ENCODE results near the gene WDTC1. TPM values are rescaled to one million over a fixed set of nuclear protein-coding genes. Genes with fewer than 3 reads are reported as not detected.

The WDTC1 gene
- total RNA-seq, 4 donors from 2014 or later, result 39.9 to 79.8 (median 62.0) TPM

- H3K36me3 ChIP-seq, result peaks cover 9 to 43% (median 29%) of the 10 kb centered on the region in 4 donors
- TF ChIP-seq EP300 (IDR thresholded peaks at IDR 0.05) (no peak), POLR2A (IDR thresholded peaks at IDR 0.05; ENCODE audit: low read depth) (no peak), POLR2AphosphoS5 (IDR thresholded peaks at IDR 0.05) (no peak), CTCF (IDR thresholded peaks at IDR 0.05) (no peak)
- WGBS, result 62% methylated on average over 5 of the region's 5 CpGs
- no peaks in the 10 kb centered on the region for H3K9me3 ChIP-seq
- intact Hi-C loops (cut with DNase I), result loop anchor here (10.0 kb wide), 1 partner anchor 46 kb away; the partner anchor contains the start of gene CD164L2
- no peak overlapping the region for H3K4me3 ChIP-seq
- no peaks in the 10 kb centered on the region for H3K27me3 ChIP-seq
- H3K4me1 ChIP-seq, result peaks cover 0 to 13% (median 2%) of the 10 kb centered on the region in 4 donors
- no peak for DNase-seq (ENCODE audit: extremely low spot score)
- no peak overlapping the region for H3K27ac ChIP-seq (replicated peaks in 1 of 4)
These were observed 104.8 kb downstream of the WDTC1 start for GRCh38 chr1:27339213-27339612.

GRCh38 chr1:27341525-27342252, 107.3 kb downstream of the WDTC1 start, which contains the start of gene SYTL1:
SYTL1 (plus strand) TSS chr1:27342022; CDS start chr1:27345335, 3,313 bp downstream.
- TF ChIP-seq EP300 (IDR thresholded peaks at IDR 0.05), result no peak
- no peak for TF ChIP-seq POLR2AphosphoS5 (IDR thresholded peaks at IDR 0.05)
- TF ChIP-seq POLR2A (IDR thresholded peaks at IDR 0.05; ENCODE audit: low read depth), result no peak
- no peak for TF ChIP-seq CTCF (IDR thresholded peaks at IDR 0.05)
- intact Hi-C loops (cut with DNase I), result no loop called here
- whole genome bisulfite sequencing, result 45% methylated on average over 5 of the region's 22 CpGs
- peaks cover 0 to 13% (median 2%) of the 10 kb centered on the region in 4 donors for H3K4me1 ChIP-seq
- H3K27me3 ChIP-seq, result peaks cover 0 to under 1% (median 0%) of the 10 kb centered on the region in 4 donors
- H3K9me3 ChIP-seq, result no peaks in the 10 kb centered on the region
- DNase-seq (ENCODE audit: extremely low spot score), result no peak
- H3K36me3 ChIP-seq, result peaks cover 0 to 18% (median 4%) of the 10 kb centered on the region in 4 donors
- peak within 1 kb of the TSS in 2 of 4 donors; percentile 9 to 48 for H3K4me3 ChIP-seq
- H3K27ac ChIP-seq (replicated peaks in 1 of 4), result no peak within 1 kb of the TSS

GRCh38 chr1:27342391-27342777, 108.0 kb downstream of the WDTC1 start:
- no peak for DNase-seq (ENCODE audit: extremely low spot score)
- peaks cover 0 to 13% (median 2%) of the 10 kb centered on the region in 4 donors for H3K4me1 ChIP-seq
- TF ChIP-seq POLR2A (IDR thresholded peaks at IDR 0.05; ENCODE audit: low read depth) (no peak), POLR2AphosphoS5 (IDR thresholded peaks at IDR 0.05) (no peak), CTCF (IDR thresholded peaks at IDR 0.05) (no peak), EP300 (IDR thresholded peaks at IDR 0.05) (no peak)
- no peak overlapping the region for H3K27ac ChIP-seq (replicated peaks in 1 of 4)
- peak overlapping the region in 1 of 4 donors; percentile 48 for H3K4me3 ChIP-seq
- 89% methylated on average over 8 of the region's 8 CpGs for WGBS
- H3K9me3 ChIP-seq, result no peaks in the 10 kb centered on the region
- intact Hi-C loops (cut with DNase I), result no loop called here
- H3K27me3 ChIP-seq, result peaks cover 0 to 7% (median 0%) of the 10 kb centered on the region in 4 donors
- peaks cover 0 to 11% (median 0%) of the 10 kb centered on the region in 4 donors for H3K36me3 ChIP-seq

- peaks cover 0 to 13% (median 2%) of the 10 kb centered on the region in 4 donors for H3K4me1 ChIP-seq
- 73% methylated on average over 21 of the region's 31 CpGs for whole genome bisulfite sequencing
- H3K4me3 ChIP-seq, result peak overlapping the region in 2 of 4 donors; percentile 9 to 48
- no peak overlapping the region for H3K27ac ChIP-seq (replicated peaks in 1 of 4)
- TF ChIP-seq CTCF (IDR thresholded peaks at IDR 0.05) (no peak), POLR2AphosphoS5 (IDR thresholded peaks at IDR 0.05) (no peak)
- DNase-seq (ENCODE audit: extremely low spot score), result no peak
- no peaks in the 10 kb centered on the region for H3K9me3 ChIP-seq
- H3K36me3 ChIP-seq, result peaks cover 0 to 5% (median 0%) of the 10 kb centered on the region in 4 donors
- intact Hi-C loops (cut with DNase I), result no loop called here
- peaks cover 0 to 11% (median 0%) of the 10 kb centered on the region in 4 donors for H3K27me3 ChIP-seq
These were observed 108.6 kb downstream of the WDTC1 start for GRCh38 chr1:27342778-27343638.

Data from esophagus muscularis mucosa (tissue), 4 donors.